Panc1 (cell line): ENCODE results near the gene SHISAL2A. TPM values are rescaled to one million over a fixed set of nuclear protein-coding genes. Genes with fewer than 3 reads are reported as not detected.
A peak's percentile ranks its signal among the peaks of the same experiment; 100 is the strongest.

Experiments
- ATAC-seq: fragments of 200-7000 bp; cut with Tn5 transposase; 2 replicates; pipeline ENCODE4 v1.9.1; 2020; ENCODE audit warnings: mild to moderate bottlenecking, moderate library complexity
- BruUV-seq: library from RNA; stranded (reverse); fragments of 400-500 nt; replicated peaks from 2 replicates; lab custom pipeline; 2021; lab: Mats Ljungman, UMichigan
- CTCF ChIA-PET: fragments of 300-600 bp; sonication (Branson Sonifier 250); formaldehyde crosslinking; loops from one replicate; lab custom pipeline; 2022; ENCODE audit warnings: antibody characterized with exemption; lab: Charles Lee
- POLR2A ChIA-PET: fragments of 300-600 bp; sonication (Branson Sonifier 250); formaldehyde crosslinking; loops from one replicate; lab custom pipeline; 2022; ENCODE audit warnings: antibody characterized with exemption; lab: Charles Lee
- DNase-seq: peaks from one replicate; pipeline ENCODE4 v3.0.0-alpha.2; 2010; ENCODE audit warnings: low read depth, low spot score
- H3K27ac ChIP-seq: 2 replicates; pipeline ENCODE4 v1.5.1; 2011; ENCODE audit warnings: mild to moderate bottlenecking, low read length, inconsistent platforms
- H3K27me3 ChIP-seq: fragments of 200-500 bp; sonication (Bioruptor generic); 2 replicates; pipeline ENCODE4 v1.6.0; 2014; ENCODE audit warnings: low read length, inconsistent platforms; ENCODE audit not compliant: control insufficient read depth, insufficient read depth
- H3K36me3 ChIP-seq: fragments of 200-500 bp; sonication (Bioruptor generic); 2 replicates; pipeline ENCODE4 v1.5.1; 2014; ENCODE audit warnings: inconsistent platforms, mild to moderate bottlenecking, low read length, moderate library complexity; ENCODE audit not compliant: control insufficient read depth, insufficient read depth
- H3K4me1 ChIP-seq: 2 replicates; pipeline ENCODE4 v1.5.1; 2011; ENCODE audit warnings: inconsistent platforms, mild to moderate bottlenecking, low read length, moderate library complexity; ENCODE audit not compliant: control insufficient read depth, insufficient read depth
- H3K4me3 ChIP-seq, 2 experiments: 2 replicates each; pipeline ENCODE4 v1.5.1; 2011 to 2012; ENCODE audit warnings: low read depth in 2 of 2, low read length in 2 of 2, mild to moderate bottlenecking in 2 of 2, inconsistent platforms in 1 of 2, moderate library complexity in 1 of 2
- H3K9me3 ChIP-seq: fragments of 200-500 bp; sonication (Bioruptor generic); 2 replicates; pipeline ENCODE4 v1.5.1; 2014; ENCODE audit warnings: low read depth, mild to moderate bottlenecking, inconsistent platforms, low read length, moderate library complexity; ENCODE audit not compliant: control insufficient read depth, insufficient read depth
- POLR2AphosphoS5 ChIP-seq: IDR thresholded peaks from 2 replicates; pipeline ENCODE4 v1.6.1; 2012; ENCODE audit warnings: mild to moderate bottlenecking, low read depth, low read length, moderate library complexity
- SIN3A ChIP-seq: IDR thresholded peaks from 2 replicates; pipeline ENCODE4 v1.6.1; 2012; ENCODE audit warnings: low read depth, mild to moderate bottlenecking, low read length, moderate library complexity, borderline replicate concordance; ENCODE audit not compliant: insufficient read depth
- TCF7L2 ChIP-seq: IDR thresholded peaks from 2 replicates; pipeline ENCODE4 v1.6.1; 2011; ENCODE audit warnings: mild to moderate bottlenecking, low read depth, low read length, inconsistent platforms
- in situ Hi-C: cut with HindIII; loops from 2 replicates; pipeline ENCODE4 v1.10.0; 2016; ENCODE audit warnings: low sequenced_read_pairs, low pct_unique_long_range_greater_than_20kb
- intact Hi-C: fragments of 100-400 bp; cut with micrococcal nuclease; formaldehyde crosslinking; loops from one replicate; pipeline ENCODE4 v1.10.0; 2022; ENCODE audit not compliant: unreplicated experiment
- total RNA-seq: library from RNA; stranded (reverse); gene quantifications from one replicate; pipeline ENCODE4 v1.2.1, GENCODE V29; 2021; ENCODE audit not compliant: unreplicated experiment
- TF ChIP-seq, protein P1 (sequence below): fragments of 450-650 bp; IDR thresholded peaks from 2 replicates; pipeline ENCODE4 v1.5.1; 2017; ENCODE audit warnings: mild to moderate bottlenecking
- TF ChIP-seq, protein P2 (sequence below), 2 experiments: IDR thresholded peaks; 2 replicates each; pipeline ENCODE4 v1.6.1; 2011 to 2012; ENCODE audit warnings: low read depth in 2 of 2, control low read depth in 1 of 2, low read length in 1 of 2, mild to moderate bottlenecking in 1 of 2, moderate library complexity in 1 of 2; ENCODE audit not compliant: insufficient read depth in 1 of 2

Gene SHISAL2A
- total RNA-seq, 1 experiment from 2014 or later = 0.23 TPM

DNA sequence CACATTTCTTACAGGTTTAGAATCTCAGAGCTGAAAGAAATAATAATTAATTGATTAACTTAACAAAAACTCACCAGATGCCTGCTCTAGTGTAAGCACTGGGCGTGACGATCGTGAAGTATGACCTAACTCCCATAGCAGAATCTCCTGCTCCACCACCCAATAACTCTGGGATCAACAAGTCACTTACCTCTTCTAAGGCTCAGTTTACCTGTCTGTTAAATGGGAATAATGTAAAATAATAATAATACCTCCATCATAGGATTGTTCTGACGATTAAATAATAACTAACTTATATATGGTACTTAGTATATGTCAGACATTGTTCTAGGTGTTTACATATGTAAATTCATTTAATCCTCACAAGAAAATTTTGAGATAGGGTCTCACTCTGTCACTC, 40.5 kb downstream of the SHISAL2A start:
- no peak overlapping the region for H3K27ac ChIP-seq
- BruUV-seq = no TSS peak
- no peak for DNase-seq
- ChIA-PET CTCF (no interaction called here), POLR2A (no interaction called here)
- H3K4me3 ChIP-seq = no peak overlapping the region
- in situ Hi-C loops = no loop called here
- H3K4me1 ChIP-seq = peaks cover 2% of the 10 kb centered on the region; the same call in 1 of the 2 replicates
- ATAC-seq = no peak
- no peaks in the 10 kb centered on the region for H3K27me3 ChIP-seq
- no peaks in the 10 kb centered on the region for H3K36me3 ChIP-seq
- TF ChIP-seq, protein P1, sequence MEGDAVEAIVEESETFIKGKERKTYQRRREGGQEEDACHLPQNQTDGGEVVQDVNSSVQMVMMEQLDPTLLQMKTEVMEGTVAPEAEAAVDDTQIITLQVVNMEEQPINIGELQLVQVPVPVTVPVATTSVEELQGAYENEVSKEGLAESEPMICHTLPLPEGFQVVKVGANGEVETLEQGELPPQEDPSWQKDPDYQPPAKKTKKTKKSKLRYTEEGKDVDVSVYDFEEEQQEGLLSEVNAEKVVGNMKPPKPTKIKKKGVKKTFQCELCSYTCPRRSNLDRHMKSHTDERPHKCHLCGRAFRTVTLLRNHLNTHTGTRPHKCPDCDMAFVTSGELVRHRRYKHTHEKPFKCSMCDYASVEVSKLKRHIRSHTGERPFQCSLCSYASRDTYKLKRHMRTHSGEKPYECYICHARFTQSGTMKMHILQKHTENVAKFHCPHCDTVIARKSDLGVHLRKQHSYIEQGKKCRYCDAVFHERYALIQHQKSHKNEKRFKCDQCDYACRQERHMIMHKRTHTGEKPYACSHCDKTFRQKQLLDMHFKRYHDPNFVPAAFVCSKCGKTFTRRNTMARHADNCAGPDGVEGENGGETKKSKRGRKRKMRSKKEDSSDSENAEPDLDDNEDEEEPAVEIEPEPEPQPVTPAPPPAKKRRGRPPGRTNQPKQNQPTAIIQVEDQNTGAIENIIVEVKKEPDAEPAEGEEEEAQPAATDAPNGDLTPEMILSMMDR = no peak
- TF ChIP-seq, protein P2, sequence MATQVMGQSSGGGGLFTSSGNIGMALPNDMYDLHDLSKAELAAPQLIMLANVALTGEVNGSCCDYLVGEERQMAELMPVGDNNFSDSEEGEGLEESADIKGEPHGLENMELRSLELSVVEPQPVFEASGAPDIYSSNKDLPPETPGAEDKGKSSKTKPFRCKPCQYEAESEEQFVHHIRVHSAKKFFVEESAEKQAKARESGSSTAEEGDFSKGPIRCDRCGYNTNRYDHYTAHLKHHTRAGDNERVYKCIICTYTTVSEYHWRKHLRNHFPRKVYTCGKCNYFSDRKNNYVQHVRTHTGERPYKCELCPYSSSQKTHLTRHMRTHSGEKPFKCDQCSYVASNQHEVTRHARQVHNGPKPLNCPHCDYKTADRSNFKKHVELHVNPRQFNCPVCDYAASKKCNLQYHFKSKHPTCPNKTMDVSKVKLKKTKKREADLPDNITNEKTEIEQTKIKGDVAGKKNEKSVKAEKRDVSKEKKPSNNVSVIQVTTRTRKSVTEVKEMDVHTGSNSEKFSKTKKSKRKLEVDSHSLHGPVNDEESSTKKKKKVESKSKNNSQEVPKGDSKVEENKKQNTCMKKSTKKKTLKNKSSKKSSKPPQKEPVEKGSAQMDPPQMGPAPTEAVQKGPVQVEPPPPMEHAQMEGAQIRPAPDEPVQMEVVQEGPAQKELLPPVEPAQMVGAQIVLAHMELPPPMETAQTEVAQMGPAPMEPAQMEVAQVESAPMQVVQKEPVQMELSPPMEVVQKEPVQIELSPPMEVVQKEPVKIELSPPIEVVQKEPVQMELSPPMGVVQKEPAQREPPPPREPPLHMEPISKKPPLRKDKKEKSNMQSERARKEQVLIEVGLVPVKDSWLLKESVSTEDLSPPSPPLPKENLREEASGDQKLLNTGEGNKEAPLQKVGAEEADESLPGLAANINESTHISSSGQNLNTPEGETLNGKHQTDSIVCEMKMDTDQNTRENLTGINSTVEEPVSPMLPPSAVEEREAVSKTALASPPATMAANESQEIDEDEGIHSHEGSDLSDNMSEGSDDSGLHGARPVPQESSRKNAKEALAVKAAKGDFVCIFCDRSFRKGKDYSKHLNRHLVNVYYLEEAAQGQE (IDR thresholded peaks at IDR 0.05; ENCODE audit: insufficient read depth in 1 of 2, low read depth in 2 of 2, low read length in 1 of 2) = no peak
- H3K9me3 ChIP-seq = no peaks in the 10 kb centered on the region
- intact Hi-C loops = loop anchor here (1.0 kb wide), 1 partner anchor 14 kb away; no protein-coding TSS in a partner anchor

DNA sequence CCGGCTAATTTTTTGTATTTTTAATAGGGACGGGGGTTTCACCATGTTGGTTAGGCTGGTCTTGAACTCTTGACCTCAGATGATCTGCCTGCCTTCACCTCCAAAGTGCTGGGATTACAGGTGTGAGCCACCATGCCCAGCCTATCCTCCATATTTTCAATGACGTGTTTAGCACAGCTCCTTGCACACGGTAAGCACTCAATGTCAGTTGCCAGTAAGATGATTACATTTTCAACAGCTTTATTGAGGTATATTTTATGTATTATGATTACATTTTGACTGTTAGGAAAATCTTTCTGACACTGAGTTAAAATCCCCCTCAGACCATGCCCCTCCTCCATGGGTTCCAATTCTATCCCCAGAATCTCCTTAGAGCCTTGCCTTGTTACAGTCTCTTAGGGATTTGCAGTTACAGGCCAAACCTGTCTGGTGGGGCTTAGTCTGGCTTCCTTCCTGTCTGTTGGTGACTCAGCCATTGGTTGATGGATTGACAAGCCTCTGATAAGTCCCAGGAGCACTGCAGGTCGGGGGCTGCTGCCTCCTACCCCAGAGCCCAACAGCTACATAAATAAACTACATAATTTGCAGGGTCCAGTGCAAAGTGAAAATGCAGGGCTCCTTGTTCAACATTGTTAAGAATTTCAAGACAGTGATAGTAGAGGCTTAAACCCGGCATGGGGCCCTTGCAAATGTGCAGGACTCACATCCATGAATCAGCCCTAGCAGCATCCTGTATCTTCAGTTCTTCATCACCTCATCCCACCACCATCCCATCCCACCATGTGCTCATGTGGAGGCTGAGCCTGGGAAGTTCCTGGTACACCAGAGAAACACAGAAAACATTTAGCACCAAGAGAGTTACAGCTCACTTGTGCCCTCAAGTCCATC, 41.8 kb downstream of the SHISAL2A start:
- in situ Hi-C loops = no loop called here
- DNase-seq (no peak), ATAC-seq (peak; percentile 53; the same call in 1 of the 2 replicates)
- no peak for TF ChIP-seq POLR2AphosphoS5
- CTCF ChIA-PET = interaction anchor here (0.6 kb wide), 1 partner anchor 14 kb away, joined by 3 read pairs; no protein-coding TSS in a partner anchor
- intact Hi-C loops = no loop called here
- Histone ChIP-seq H3K36me3 (no peaks in the 10 kb centered on the region), H3K4me1 (no peaks in the 10 kb centered on the region), H3K4me3 (no peak overlapping the region), H3K27ac (no peak overlapping the region), H3K9me3 (no peaks in the 10 kb centered on the region), H3K27me3 (no peaks in the 10 kb centered on the region)
- POLR2A ChIA-PET = no interaction called here
- BruUV-seq = no TSS peak

DNA sequence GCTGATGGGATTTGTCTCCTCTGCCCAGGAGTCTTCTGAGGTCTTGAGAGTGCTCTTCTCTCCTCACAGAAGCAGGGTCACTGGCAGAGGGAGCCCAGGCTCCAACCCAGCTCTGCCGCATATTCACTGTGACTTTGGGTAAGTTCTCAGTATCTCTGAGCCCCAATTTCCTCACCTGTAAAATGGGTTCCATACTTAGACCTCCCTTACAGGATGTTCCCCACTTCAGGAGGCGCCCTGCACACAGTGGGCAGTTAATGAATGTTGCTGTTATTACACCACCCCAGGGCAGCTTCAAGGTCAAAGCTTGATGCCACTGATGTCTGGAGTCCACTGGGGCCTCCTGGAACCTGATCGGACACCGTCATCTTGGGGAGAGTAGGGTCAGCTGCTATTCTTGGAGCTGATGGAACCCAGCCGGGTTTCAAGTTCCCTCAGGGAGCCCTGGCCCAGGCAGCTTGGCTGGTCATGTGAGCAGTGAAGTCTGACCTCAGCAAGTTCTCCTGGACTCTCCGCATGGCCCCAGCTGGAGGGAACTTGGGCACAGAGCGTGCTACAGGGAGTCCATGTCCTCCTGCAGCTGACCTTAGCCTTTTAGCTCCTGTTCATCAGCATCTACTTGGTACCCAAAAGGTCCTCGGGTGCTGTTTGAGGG, 43.4 kb downstream of the SHISAL2A start:
- intact Hi-C loops = no loop called here
- TF ChIP-seq, protein P2 (IDR thresholded peaks at IDR 0.05; ENCODE audit: insufficient read depth in 1 of 2, low read depth in 2 of 2, low read length in 1 of 2) = no peak
- TF ChIP-seq TCF7L2 = no peak
- TF ChIP-seq SIN3A = no peak
- TF ChIP-seq POLR2AphosphoS5 = no peak
- TF ChIP-seq, protein P1 = no peak
- Histone ChIP-seq H3K4me1 (no peaks in the 10 kb centered on the region), H3K9me3 (no peaks in the 10 kb centered on the region), H3K27ac (no peak overlapping the region), H3K36me3 (no peaks in the 10 kb centered on the region), H3K27me3 (no peaks in the 10 kb centered on the region), H3K4me3 (no peak overlapping the region)
- no TSS peak for BruUV-seq
- DNase-seq (no peak), ATAC-seq (peak; percentile 19; the same call in 1 of the 2 replicates)
- CTCF ChIA-PET = no interaction called here
- in situ Hi-C loops = no loop called here
- POLR2A ChIA-PET = no interaction called here
